Lower leg skin (tissue), 3 donors: ENCODE data around the gene MSL3B.

Source experiments
- POLR2A ChIP-seq, 2 donors: fragments of 450-650 bp; IDR thresholded peaks; one replicate each; pipeline ENCODE4 v1.6.1; 2016 to 2017; ENCODE audit warnings: antibody characterized with exemption in 2 of 2, mild to moderate bottlenecking in 1 of 2, moderate library complexity in 1 of 2
- TF ChIP-seq, protein P1 (sequence below), 3 donors: fragments of 450-650 bp; IDR thresholded peaks; one replicate each; pipeline ENCODE4 v1.5.1; 2016; ENCODE audit warnings: antibody characterized with exemption in 3 of 3, mild to moderate bottlenecking in 3 of 3, moderate library complexity in 2 of 3

DNA sequence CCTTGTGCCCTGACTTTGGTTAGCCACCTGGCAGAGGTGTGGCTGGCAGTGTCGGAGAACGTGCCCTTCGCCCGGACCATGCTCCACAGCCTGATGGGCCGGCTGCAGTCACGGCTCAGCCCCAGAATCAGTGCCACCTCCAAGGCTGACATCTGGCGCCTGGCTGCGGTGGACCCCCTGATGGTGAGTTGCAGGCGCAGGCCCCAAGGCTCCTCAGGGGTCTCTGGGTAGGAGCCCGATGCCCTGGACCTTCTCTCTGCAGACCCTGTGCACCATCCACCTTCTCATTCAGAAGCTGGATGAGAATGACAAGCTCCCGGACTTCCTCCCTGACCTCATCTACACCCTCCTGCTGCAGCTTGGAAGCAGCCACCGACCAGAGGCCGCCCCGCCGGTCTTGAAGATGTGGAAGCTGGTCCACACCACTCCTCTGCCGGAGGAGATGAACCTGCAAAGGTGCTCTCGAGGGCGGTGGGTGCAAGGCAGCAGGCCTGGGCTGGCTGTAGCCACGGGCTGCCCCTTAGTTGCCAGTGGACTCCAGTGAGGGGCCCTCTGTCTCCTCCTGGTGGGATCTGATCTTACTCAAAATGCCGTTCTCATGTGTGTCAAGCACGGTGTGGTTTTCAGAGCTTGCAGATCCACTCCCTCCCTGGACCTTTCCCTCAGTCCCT, 46.0 kb downstream of the MSL3B start:
- TF ChIP-seq, protein P1, sequence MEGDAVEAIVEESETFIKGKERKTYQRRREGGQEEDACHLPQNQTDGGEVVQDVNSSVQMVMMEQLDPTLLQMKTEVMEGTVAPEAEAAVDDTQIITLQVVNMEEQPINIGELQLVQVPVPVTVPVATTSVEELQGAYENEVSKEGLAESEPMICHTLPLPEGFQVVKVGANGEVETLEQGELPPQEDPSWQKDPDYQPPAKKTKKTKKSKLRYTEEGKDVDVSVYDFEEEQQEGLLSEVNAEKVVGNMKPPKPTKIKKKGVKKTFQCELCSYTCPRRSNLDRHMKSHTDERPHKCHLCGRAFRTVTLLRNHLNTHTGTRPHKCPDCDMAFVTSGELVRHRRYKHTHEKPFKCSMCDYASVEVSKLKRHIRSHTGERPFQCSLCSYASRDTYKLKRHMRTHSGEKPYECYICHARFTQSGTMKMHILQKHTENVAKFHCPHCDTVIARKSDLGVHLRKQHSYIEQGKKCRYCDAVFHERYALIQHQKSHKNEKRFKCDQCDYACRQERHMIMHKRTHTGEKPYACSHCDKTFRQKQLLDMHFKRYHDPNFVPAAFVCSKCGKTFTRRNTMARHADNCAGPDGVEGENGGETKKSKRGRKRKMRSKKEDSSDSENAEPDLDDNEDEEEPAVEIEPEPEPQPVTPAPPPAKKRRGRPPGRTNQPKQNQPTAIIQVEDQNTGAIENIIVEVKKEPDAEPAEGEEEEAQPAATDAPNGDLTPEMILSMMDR (IDR thresholded peaks at IDR 0.05): no peak
- TF ChIP-seq POLR2A (IDR thresholded peaks at IDR 0.05): no peak
